Ishikawa (cell line): ENCODE results near the gene RAB43.

Experiments
- CEBPB ChIP-seq: IDR thresholded peaks from 2 replicates; pipeline ENCODE4 v1.6.1; 2012
- CREB1 ChIP-seq: IDR thresholded peaks from 2 replicates; pipeline ENCODE4 v1.6.1; 2012; ENCODE audit warnings: low read depth
- EGR1 ChIP-seq: IDR thresholded peaks from 2 replicates; pipeline ENCODE4 v1.6.1; 2012
- EP300 ChIP-seq: IDR thresholded peaks from 2 replicates; pipeline ENCODE4 v1.6.1; 2012; ENCODE audit warnings: borderline replicate concordance
- FOXM1 ChIP-seq: IDR thresholded peaks from 2 replicates; pipeline ENCODE4 v1.6.1; 2012; ENCODE audit warnings: low read depth, borderline replicate concordance
- NFIC ChIP-seq: IDR thresholded peaks from 2 replicates; pipeline ENCODE4 v1.6.1; 2012
- RAD21 ChIP-seq: IDR thresholded peaks from 2 replicates; pipeline ENCODE4 v1.6.1; 2012; ENCODE audit warnings: low read depth
- TAF1 ChIP-seq: IDR thresholded peaks from 2 replicates; pipeline ENCODE4 v1.6.1; 2012; ENCODE audit warnings: low read depth, mild to moderate bottlenecking
- TCF12 ChIP-seq: IDR thresholded peaks from 2 replicates; pipeline ENCODE4 v1.6.1; 2012; ENCODE audit warnings: low read depth
- TEAD4 ChIP-seq: IDR thresholded peaks from 2 replicates; pipeline ENCODE4 v1.6.1; 2012
- YY1 ChIP-seq: IDR thresholded peaks from 2 replicates; pipeline ENCODE4 v1.6.1; 2012; ENCODE audit warnings: low read depth
- TF ChIP-seq, protein P1 (sequence below): IDR thresholded peaks from 2 replicates; pipeline ENCODE4 v1.6.1; 2012
- TF ChIP-seq, protein P2 (sequence below): IDR thresholded peaks from 2 replicates; pipeline ENCODE4 v1.6.1; 2012; ENCODE audit warnings: low read depth, mild to moderate bottlenecking
- TF ChIP-seq, protein P3 (sequence below): IDR thresholded peaks from 2 replicates; pipeline ENCODE4 v1.6.1; 2012

DNA sequence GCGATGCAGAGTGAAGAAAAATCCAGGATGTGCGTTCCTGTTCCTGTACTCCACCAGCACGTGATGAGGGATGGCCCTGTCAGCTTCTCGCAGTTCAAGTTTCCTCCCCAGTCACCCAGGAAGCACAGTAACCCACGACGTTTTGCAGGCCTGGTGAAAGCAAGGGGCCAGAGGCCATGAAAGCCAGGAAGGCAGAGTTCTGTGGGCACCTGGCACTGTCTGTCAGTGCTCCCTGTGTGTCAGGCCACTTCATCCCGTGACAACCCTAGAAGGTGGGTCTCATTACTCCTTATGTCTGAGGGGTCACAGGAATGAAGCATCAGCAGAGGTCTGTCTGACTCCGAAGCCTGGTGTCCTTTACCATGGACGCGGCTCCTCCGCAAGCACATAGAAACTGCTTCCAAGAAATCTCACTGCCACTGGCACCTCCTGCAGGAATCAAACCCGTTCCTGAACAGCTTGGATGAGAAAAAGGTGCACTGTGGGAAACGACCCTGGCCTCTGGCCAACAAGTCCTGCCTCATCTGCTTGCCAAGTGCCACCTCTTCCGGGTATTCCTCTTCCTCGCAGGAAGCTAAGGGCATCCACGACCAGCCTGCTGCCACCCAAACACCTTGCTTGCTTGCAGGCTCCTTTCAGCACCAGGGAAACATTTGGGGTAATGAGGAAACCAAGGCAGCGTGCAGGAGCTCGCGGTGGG, 14.6 kb downstream of the RAB43 start:
- TF ChIP-seq TEAD4 (no peak), NFIC (no peak), RAD21 (no peak), YY1 (no peak), CEBPB (no peak), EP300 (no peak), TAF1 (no peak), EGR1 (no peak), CREB1 (no peak), FOXM1 (no peak), TCF12 (no peak)
- TF ChIP-seq, protein P1, sequence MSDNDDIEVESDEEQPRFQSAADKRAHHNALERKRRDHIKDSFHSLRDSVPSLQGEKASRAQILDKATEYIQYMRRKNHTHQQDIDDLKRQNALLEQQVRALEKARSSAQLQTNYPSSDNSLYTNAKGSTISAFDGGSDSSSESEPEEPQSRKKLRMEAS, result no peak
- TF ChIP-seq, protein P2, sequence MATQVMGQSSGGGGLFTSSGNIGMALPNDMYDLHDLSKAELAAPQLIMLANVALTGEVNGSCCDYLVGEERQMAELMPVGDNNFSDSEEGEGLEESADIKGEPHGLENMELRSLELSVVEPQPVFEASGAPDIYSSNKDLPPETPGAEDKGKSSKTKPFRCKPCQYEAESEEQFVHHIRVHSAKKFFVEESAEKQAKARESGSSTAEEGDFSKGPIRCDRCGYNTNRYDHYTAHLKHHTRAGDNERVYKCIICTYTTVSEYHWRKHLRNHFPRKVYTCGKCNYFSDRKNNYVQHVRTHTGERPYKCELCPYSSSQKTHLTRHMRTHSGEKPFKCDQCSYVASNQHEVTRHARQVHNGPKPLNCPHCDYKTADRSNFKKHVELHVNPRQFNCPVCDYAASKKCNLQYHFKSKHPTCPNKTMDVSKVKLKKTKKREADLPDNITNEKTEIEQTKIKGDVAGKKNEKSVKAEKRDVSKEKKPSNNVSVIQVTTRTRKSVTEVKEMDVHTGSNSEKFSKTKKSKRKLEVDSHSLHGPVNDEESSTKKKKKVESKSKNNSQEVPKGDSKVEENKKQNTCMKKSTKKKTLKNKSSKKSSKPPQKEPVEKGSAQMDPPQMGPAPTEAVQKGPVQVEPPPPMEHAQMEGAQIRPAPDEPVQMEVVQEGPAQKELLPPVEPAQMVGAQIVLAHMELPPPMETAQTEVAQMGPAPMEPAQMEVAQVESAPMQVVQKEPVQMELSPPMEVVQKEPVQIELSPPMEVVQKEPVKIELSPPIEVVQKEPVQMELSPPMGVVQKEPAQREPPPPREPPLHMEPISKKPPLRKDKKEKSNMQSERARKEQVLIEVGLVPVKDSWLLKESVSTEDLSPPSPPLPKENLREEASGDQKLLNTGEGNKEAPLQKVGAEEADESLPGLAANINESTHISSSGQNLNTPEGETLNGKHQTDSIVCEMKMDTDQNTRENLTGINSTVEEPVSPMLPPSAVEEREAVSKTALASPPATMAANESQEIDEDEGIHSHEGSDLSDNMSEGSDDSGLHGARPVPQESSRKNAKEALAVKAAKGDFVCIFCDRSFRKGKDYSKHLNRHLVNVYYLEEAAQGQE, result no peak
- TF ChIP-seq, protein P3, sequence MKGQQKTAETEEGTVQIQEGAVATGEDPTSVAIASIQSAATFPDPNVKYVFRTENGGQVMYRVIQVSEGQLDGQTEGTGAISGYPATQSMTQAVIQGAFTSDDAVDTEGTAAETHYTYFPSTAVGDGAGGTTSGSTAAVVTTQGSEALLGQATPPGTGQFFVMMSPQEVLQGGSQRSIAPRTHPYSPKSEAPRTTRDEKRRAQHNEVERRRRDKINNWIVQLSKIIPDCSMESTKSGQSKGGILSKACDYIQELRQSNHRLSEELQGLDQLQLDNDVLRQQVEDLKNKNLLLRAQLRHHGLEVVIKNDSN, result no peak
